Testis (tissue), 3 donors: ENCODE results near the gene SLC12A1. TPM values are rescaled to one million over a fixed set of nuclear protein-coding genes. Genes with fewer than 3 reads are reported as not detected.

Experiments used
- DNase-seq: peaks from one replicate; pipeline ENCODE4 v3.0.0-alpha.2; 2019
- H3K27ac ChIP-seq, 2 donors: fragments of 200-600 bp; sonication (generic); one replicate each; pipeline ENCODE4 v1.5.1; 2019
- H3K27me3 ChIP-seq: fragments of 200-600 bp; sonication (generic); one replicate; pipeline ENCODE4 v1.5.1; 2019
- H3K36me3 ChIP-seq: fragments of 200-600 bp; sonication (generic); one replicate; pipeline ENCODE4 v1.5.1; 2017; ENCODE audit warnings: low read depth; ENCODE audit errors: missing control alignments
- H3K4me1 ChIP-seq: fragments of 200-600 bp; sonication (generic); one replicate; pipeline ENCODE4 v1.5.1; 2019
- H3K4me3 ChIP-seq, 2 donors: fragments of 200-600 bp; sonication (generic); one replicate each; pipeline ENCODE4 v1.5.1; 2017 to 2019
- H3K9me3 ChIP-seq: fragments of 200-600 bp; sonication (generic); one replicate; pipeline ENCODE4 v1.5.1; 2017
- CTCF ChIP-seq, 3 experiments: fragments of 450-650 bp in 2 of 3; fragments of 200-600 bp in 1 of 3; sonication (generic) in 1 of 3; IDR thresholded peaks; one replicate each; pipeline ENCODE4 v1.5.1; 2016 to 2019; ENCODE audit warnings: antibody characterized with exemption in 3 of 3, mild to moderate bottlenecking in 2 of 3, moderate library complexity in 1 of 3
- POLR2A ChIP-seq: fragments of 450-650 bp; IDR thresholded peaks from one replicate; pipeline ENCODE4 v1.6.1; 2017; ENCODE audit warnings: antibody characterized with exemption, mild to moderate bottlenecking, moderate library complexity
- WGBS, 2 donors: methylation state at CpG; one replicate each; pipeline ENCODE4 v1.1.5; 2018; 5-methylcytosine and 5-hydroxymethylcytosine counted together
- intact Hi-C: fragments of 100-400 bp; cut with DNase I; formaldehyde crosslinking; loops from one replicate; pipeline ENCODE4 v1.15.1; 2023; ENCODE audit warnings: low total_unique reads
- polyA plus RNA-seq: library from polyadenylated mRNA; stranded (reverse); fragments of 350-450 nt; fragmentation: Illumina TruSeq; extraction: RNeasy Lipid Tissue Mini Kit (QIAGEN cat#74804); gene quantifications from one replicate; pipeline ENCODE4 v1.2.3, GENCODE V29; 2014; ENCODE audit warnings: low read depth, low replicate concordance; ENCODE audit not compliant: insufficient read depth
- total RNA-seq, 2 donors: library from RNA; depleted of rRNA; stranded (reverse); fragments of >200 nt; gene quantifications; one replicate each; pipeline ENCODE4 v1.2.3, GENCODE V29; 2016

Gene SLC12A1
- total and polyA plus RNA-seq, 3 donors from 2014 or later: 0.55 to 1.2 (median 0.62) TPM

GRCh38 chr15:48289628-48290027 is 83.5 kb downstream of the SLC12A1 start:
- H3K27ac ChIP-seq: no peak overlapping the region
- DNase-seq: no peak
- TF ChIP-seq CTCF (IDR thresholded peaks at IDR 0.05): no peak
- TF ChIP-seq POLR2A: no peak
- no peaks in the 10 kb centered on the region for H3K27me3 ChIP-seq
- WGBS, 2 donors: 85 to 95% methylated on average over 2 of the region's 2 CpGs
- H3K36me3 ChIP-seq: no peaks in the 10 kb centered on the region
- intact Hi-C loops: no loop called here
- no peaks in the 10 kb centered on the region for H3K4me1 ChIP-seq
- H3K9me3 ChIP-seq: no peaks in the 10 kb centered on the region
- H3K4me3 ChIP-seq: no peak overlapping the region

GRCh38 chr15:48292458-48292857 is 86.4 kb downstream of the SLC12A1 start:
- no peak overlapping the region for H3K4me3 ChIP-seq
- no peaks in the 10 kb centered on the region for H3K9me3 ChIP-seq
- H3K4me1 ChIP-seq: no peaks in the 10 kb centered on the region
- intact Hi-C loops: no loop called here
- 92 to 98% methylated on average over 4 of the region's 4 CpGs for WGBS, 2 donors
- H3K27me3 ChIP-seq: no peaks in the 10 kb centered on the region
- TF ChIP-seq CTCF (IDR thresholded peaks at IDR 0.05) (no peak), POLR2A (no peak)
- no peak for DNase-seq
- H3K36me3 ChIP-seq: no peaks in the 10 kb centered on the region
- H3K27ac ChIP-seq: no peak overlapping the region

GRCh38 chr15:48297668-48298067 is 91.6 kb downstream of the SLC12A1 start:
- intact Hi-C loops: no loop called here
- Histone ChIP-seq H3K4me1 (no peaks in the 10 kb centered on the region), H3K9me3 (no peaks in the 10 kb centered on the region), H3K27ac (no peak overlapping the region), H3K36me3 (no peaks in the 10 kb centered on the region), H3K27me3 (no peaks in the 10 kb centered on the region), H3K4me3 (no peak overlapping the region)
- no peak for DNase-seq
- TF ChIP-seq POLR2A (no peak), CTCF (IDR thresholded peaks at IDR 0.05) (no peak)
- WGBS, 2 donors: 83 to 96% methylated on average over 2 of the region's 2 CpGs

GRCh38 chr15:48298914-48299313 is 92.8 kb downstream of the SLC12A1 start:
- no peak for TF ChIP-seq POLR2A
- TF ChIP-seq CTCF (IDR thresholded peaks at IDR 0.05): no peak
- intact Hi-C loops: no loop called here
- Histone ChIP-seq H3K36me3 (no peaks in the 10 kb centered on the region), H3K27ac (no peak overlapping the region), H3K9me3 (no peaks in the 10 kb centered on the region), H3K4me3 (no peak overlapping the region), H3K4me1 (no peaks in the 10 kb centered on the region), H3K27me3 (no peaks in the 10 kb centered on the region)
- DNase-seq: no peak
- 69 to 74% methylated on average over 2 of the region's 2 CpGs for WGBS, 2 donors

- TF ChIP-seq POLR2A (no peak), CTCF (IDR thresholded peaks at IDR 0.05) (no peak)
- H3K9me3 ChIP-seq: no peaks in the 10 kb centered on the region
- no peak overlapping the region for H3K4me3 ChIP-seq
- intact Hi-C loops: no loop called here
- H3K4me1 ChIP-seq: no peaks in the 10 kb centered on the region
- no peaks in the 10 kb centered on the region for H3K36me3 ChIP-seq
- no peak for DNase-seq
- H3K27ac ChIP-seq: no peak overlapping the region
- no peaks in the 10 kb centered on the region for H3K27me3 ChIP-seq
- WGBS, 2 donors: 65 to 76% methylated on average over 5 of the region's 5 CpGs
Observed at GRCh38 chr15:48300038-48300437, 93.9 kb downstream of the SLC12A1 start.
